Mucosa of descending colon (tissue), 3 donors: ENCODE measurements around the gene CFAP20DC. TPM values are rescaled to one million over a fixed set of nuclear protein-coding genes. Genes with fewer than 3 reads are reported as not detected.
"Not testable (repeated sequence)": the region's sequence is repeated elsewhere in the genome, so short reads cannot be mapped to it uniquely, and the experiment has no call there.

ENCODE experiments used
- ATAC-seq: fragments of 200-7000 bp; cut with Tn5 transposase; one replicate; pipeline ENCODE4 v1.9.1; 2020; ENCODE audit warnings: mild to moderate bottlenecking, moderate library complexity
- DNase-seq, 3 donors: peaks; one replicate each; pipeline ENCODE4 v3.0.0-alpha.2; 2020
- H3K36me3 ChIP-seq: fragments of 200-600 bp; one replicate; pipeline ENCODE4 v1.8.0; 2021; ENCODE audit warnings: low read depth, mild to moderate bottlenecking
- H3K4me1 ChIP-seq: fragments of 200-600 bp; one replicate; pipeline ENCODE4 v1.8.0; 2021; ENCODE audit warnings: low read depth, mild to moderate bottlenecking
- H3K4me3 ChIP-seq: fragments of 200-600 bp; one replicate; pipeline ENCODE4 v1.8.0; 2021; ENCODE audit warnings: mild to moderate bottlenecking
- H3K9me3 ChIP-seq: fragments of 200-600 bp; one replicate; pipeline ENCODE4 v1.8.0; 2021; ENCODE audit warnings: mild to moderate bottlenecking
- CTCF ChIP-seq: fragments of 200-600 bp; IDR thresholded peaks from one replicate; pipeline ENCODE4 v1.8.0; 2022; ENCODE audit warnings: antibody characterized with exemption, mild to moderate bottlenecking
- intact Hi-C, 2 donors: fragments of 100-400 bp; cut with DNase I in 1 of 2; cut with micrococcal nuclease in 1 of 2; formaldehyde crosslinking; loops; one replicate each; pipeline versions ENCODE4 v1.11.0 to v1.11.1; 2022; cut with DNase I, micrococcal nuclease
- long read RNA-seq, 2 donors: library from polyadenylated mRNA; unstranded; transcript quantifications; one replicate each; pipeline ENCODE4 v2.0.0, GENCODE V29; 2019 to 2021
- total RNA-seq, 3 donors: library from RNA; stranded (reverse); fragmentation: NEBNext Ultra II Directional in 2 of 3; extraction: Animal tissue kit (Norgen Biotek cat#: 25700) in 2 of 3; gene quantifications; one replicate each; pipeline versions ENCODE4 v1.2.1 to v1.2.4, GENCODE V29; 2021 to 2023
- donor health status: DM: no; HTN: no; CAD: no; lungs with moderate emphysema.
- donor health status: DM: no; HTN: no; CAD: no.
- donor health status: DM: no; HTN: yes; CAD: no.

Gene CFAP20DC
- 1 to 10 TPM in 1 of 3 donors, under 1 TPM in 2; 0.49 to 1.0 (median 0.57) TPM for total RNA-seq
- long read RNA-seq, donor 1: 0 reads
- long read RNA-seq, donor 2, partial matches to known transcripts: 1 of 2 reads
- long read RNA-seq, donor 2, other reads (novel, unspliced or antisense): 1 of 2 reads

GRCh38 chr3:59049671-59050331 is at the start of gene CFAP20DC:
Gene CFAP20DC (minus strand): TSS chr3:59050025. CDS start chr3:59049631, 394 bp downstream.
- TF ChIP-seq CTCF: no peak
- peak; percentile 92 to 94 (median 93) for DNase-seq
- Histone ChIP-seq H3K4me1 (peaks cover 5% of the 10 kb centered on the region), H3K36me3 (no peaks in the 10 kb centered on the region), H3K9me3 (no peaks in the 10 kb centered on the region), H3K4me3 (no peak within 1 kb of the TSS)
- peak; percentile 99 for ATAC-seq
- intact Hi-C loops: no loop called here

- H3K4me1 ChIP-seq, DNase-seq, H3K4me3 ChIP-seq, H3K36me3 ChIP-seq, ATAC-seq, H3K9me3 ChIP-seq, intact Hi-C loops: not testable (repeated sequence)
These were observed 48.7 kb upstream of the CFAP20DC start for GRCh38 chr3:59098516-59098915.

- Histone ChIP-seq H3K4me3 (no peak overlapping the region), H3K36me3 (no peaks in the 10 kb centered on the region), H3K4me1 (no peaks in the 10 kb centered on the region), H3K9me3 (no peaks in the 10 kb centered on the region)
- intact Hi-C loops: no loop called here
- ATAC-seq: no peak
- TF ChIP-seq CTCF: no peak
- no peak for DNase-seq
These were observed 44.6 kb upstream of the CFAP20DC start for GRCh38 chr3:59094446-59094845.

GRCh38 chr3:59093521-59093920 is 43.7 kb upstream of the CFAP20DC start:
- intact Hi-C loops: no loop called here
- no peak for TF ChIP-seq CTCF
- H3K36me3 ChIP-seq: no peaks in the 10 kb centered on the region
- DNase-seq (no peak), ATAC-seq (no peak)
- no peaks in the 10 kb centered on the region for H3K9me3 ChIP-seq
- no peak overlapping the region for H3K4me3 ChIP-seq
- H3K4me1 ChIP-seq: no peaks in the 10 kb centered on the region

GRCh38 chr3:59088761-59089160 is 38.9 kb upstream of the CFAP20DC start:
- H3K36me3 ChIP-seq: no peaks in the 10 kb centered on the region
- ATAC-seq: no peak
- no peak for TF ChIP-seq CTCF
- no peaks in the 10 kb centered on the region for H3K4me1 ChIP-seq
- H3K9me3 ChIP-seq: no peaks in the 10 kb centered on the region
- DNase-seq: no peak
- no peak overlapping the region for H3K4me3 ChIP-seq
- intact Hi-C loops: no loop called here

- TF ChIP-seq CTCF: no peak
- Histone ChIP-seq H3K4me3 (no peak overlapping the region), H3K4me1 (no peaks in the 10 kb centered on the region), H3K9me3 (no peaks in the 10 kb centered on the region), H3K36me3 (no peaks in the 10 kb centered on the region)
- ATAC-seq (no peak), DNase-seq (no peak)
- intact Hi-C loops: no loop called here
These were observed 36.2 kb upstream of the CFAP20DC start for GRCh38 chr3:59085976-59086375.
